GM19395 (cell line): Measurements from ENCODE around the gene PCDHGA2.
"Not testable (repeated sequence)": the region's sequence is repeated elsewhere in the genome, so short reads cannot be mapped to it uniquely, and the experiment has no call there.

ENCODE experiments used
- ATAC-seq: cut with Tn5 transposase; IDR thresholded peaks from one replicate; pipeline ENCODE4 v1.9.1; 2021; ENCODE audit warnings: mild to moderate bottlenecking, moderate library complexity; ENCODE audit not compliant: unreplicated experiment

Gene PCDHGA2

GRCh38 chr5:141346017-141346416 is 7.5 kb downstream of the PCDHGA2 start:
- not testable (repeated sequence) for ATAC-seq

DNA sequence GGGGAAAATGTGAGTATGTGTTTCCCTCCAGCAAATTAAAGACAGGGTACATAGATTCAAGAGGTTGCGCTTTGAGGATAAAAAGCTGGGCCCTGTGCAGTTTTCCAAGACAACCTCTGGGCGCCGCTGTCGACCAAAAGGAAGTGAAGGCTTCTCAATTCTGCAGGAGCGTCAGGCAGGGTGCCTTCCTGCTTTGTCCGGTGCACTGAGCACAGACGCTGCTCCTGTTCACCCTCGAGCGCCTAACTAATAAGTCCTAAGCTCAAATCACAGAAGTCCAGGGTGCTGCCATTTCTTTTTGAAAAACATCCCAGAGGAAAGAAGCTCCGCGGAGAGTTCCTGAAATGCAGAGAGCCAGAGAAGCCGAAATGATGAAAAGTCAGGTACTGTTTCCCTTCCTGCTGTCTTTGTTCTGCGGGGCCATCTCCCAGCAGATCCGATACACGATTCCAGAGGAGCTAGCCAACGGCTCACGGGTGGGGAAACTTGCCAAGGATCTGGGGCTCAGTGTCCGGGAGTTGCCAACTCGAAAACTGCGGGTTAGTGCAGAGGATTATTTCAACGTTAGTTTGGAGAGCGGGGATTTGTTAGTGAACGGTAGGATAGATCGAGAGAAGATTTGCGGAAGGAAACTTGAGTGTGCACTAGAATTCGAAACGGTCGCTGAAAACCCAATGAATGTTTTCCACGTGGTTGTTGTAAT is 11.5 kb downstream of the PCDHGA2 start, which contains the start of gene PCDHGB1:
Gene PCDHGB1, plus strand, starts transcription at position 183 of the 703 bp plus-strand sequence. Its CDS starts 162 bp downstream, at position 345.
- ATAC-seq: no peak

DNA sequence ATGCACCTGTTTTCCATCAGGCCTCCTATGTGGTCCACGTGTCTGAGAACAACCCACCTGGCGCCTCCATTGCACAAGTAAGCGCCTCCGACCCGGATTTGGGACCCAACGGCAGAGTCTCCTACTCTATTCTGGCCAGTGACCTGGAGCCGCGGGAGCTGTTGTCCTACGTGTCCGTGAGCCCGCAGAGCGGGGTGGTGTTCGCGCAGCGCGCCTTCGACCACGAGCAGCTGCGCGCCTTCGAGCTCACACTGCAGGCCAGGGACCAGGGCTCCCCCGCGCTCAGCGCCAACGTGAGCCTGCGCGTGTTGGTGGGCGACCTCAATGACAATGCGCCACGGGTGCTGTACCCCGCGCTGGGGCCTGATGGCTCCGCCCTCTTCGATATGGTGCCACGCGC is 13.0 kb downstream of the PCDHGA2 start:
- ATAC-seq: no peak

- no peak for ATAC-seq
Observed at GRCh38 chr5:141354900-141355469, 16.4 kb downstream of the PCDHGA2 start, which contains the start of gene PCDHGA4. PCDHGA4 (plus strand) TSS chr5:141355021; CDS start chr5:141355108, 87 bp downstream.

GRCh38 chr5:141355641-141356040 is 17.1 kb downstream of the PCDHGA2 start:
- no peak for ATAC-seq

GRCh38 chr5:141356133-141356532 is 17.6 kb downstream of the PCDHGA2 start:
- ATAC-seq: no peak

GRCh38 chr5:141356950-141357349 is 18.4 kb downstream of the PCDHGA2 start:
- no peak for ATAC-seq

- peak; percentile 84 for ATAC-seq
Observed at GRCh38 chr5:141359790-141360426, 21.3 kb downstream of the PCDHGA2 start, which contains the start of gene PCDHGB2. PCDHGB2 (plus strand) TSS chr5:141359994; CDS start chr5:141360136, 142 bp downstream.

DNA sequence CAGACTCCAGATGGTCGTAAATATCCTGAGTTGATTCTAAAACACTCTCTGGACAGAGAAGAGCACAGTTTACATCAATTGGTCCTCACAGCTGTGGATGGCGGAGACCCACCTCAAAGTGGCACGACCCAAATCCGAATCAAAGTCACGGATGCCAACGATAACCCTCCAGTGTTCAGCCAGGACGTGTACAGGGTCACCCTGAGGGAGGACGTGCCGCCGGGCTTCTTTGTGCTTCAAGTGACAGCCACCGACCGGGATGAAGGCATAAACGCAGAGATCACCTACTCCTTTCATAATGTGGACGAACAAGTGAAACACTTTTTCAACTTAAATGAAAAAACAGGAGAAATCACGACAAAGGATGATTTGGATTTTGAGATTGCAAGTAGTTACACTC is 22.1 kb downstream of the PCDHGA2 start:
- ATAC-seq: no peak

- ATAC-seq: no peak
Observed at GRCh38 chr5:141362719-141363118, 24.2 kb downstream of the PCDHGA2 start.

DNA sequence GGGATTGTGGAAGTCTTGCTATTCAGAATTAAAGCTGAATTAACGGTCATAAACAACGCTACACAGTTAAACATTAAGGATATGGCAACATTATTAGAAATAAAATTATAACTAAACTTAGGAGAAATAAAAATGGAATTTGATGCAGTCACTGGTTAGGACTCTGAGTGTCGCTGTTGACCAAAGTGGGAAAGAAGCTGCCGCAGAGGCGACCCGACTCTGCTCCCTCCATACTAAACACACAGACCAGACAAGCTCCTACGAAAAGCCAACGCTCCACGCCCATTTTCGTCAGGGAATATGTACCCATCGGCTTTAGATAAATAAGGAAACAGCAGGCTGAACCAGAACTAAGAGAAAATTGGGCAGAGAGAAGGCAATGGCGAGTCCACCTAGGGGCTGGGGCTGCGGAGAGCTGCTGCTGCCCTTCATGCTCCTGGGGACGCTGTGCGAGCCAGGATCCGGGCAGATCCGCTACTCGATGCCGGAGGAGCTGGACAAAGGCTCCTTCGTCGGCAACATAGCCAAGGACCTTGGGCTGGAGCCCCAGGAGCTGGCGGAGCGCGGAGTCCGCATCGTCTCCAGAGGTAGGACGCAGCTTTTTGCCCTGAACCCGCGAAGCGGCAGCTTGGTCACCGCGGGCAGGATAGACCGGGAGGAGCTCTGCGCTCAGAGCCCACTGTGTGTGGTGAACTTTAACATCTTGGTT is 25.5 kb downstream of the PCDHGA2 start, which contains the start of gene PCDHGA5:
Gene PCDHGA5, plus strand, starts transcription at position 211 of the 709 bp plus-strand sequence. Its CDS starts 169 bp downstream, at position 380.
- ATAC-seq: no peak

- ATAC-seq: no peak
Observed at GRCh38 chr5:141366016-141366896, 27.7 kb downstream of the PCDHGA2 start.

GRCh38 chr5:141369994-141370848 is 31.7 kb downstream of the PCDHGA2 start, which contains the start of gene PCDHGB3:
PCDHGB3 (plus strand) TSS chr5:141370242; CDS start chr5:141370395, 153 bp downstream.
- peak; percentile 65 for ATAC-seq

DNA sequence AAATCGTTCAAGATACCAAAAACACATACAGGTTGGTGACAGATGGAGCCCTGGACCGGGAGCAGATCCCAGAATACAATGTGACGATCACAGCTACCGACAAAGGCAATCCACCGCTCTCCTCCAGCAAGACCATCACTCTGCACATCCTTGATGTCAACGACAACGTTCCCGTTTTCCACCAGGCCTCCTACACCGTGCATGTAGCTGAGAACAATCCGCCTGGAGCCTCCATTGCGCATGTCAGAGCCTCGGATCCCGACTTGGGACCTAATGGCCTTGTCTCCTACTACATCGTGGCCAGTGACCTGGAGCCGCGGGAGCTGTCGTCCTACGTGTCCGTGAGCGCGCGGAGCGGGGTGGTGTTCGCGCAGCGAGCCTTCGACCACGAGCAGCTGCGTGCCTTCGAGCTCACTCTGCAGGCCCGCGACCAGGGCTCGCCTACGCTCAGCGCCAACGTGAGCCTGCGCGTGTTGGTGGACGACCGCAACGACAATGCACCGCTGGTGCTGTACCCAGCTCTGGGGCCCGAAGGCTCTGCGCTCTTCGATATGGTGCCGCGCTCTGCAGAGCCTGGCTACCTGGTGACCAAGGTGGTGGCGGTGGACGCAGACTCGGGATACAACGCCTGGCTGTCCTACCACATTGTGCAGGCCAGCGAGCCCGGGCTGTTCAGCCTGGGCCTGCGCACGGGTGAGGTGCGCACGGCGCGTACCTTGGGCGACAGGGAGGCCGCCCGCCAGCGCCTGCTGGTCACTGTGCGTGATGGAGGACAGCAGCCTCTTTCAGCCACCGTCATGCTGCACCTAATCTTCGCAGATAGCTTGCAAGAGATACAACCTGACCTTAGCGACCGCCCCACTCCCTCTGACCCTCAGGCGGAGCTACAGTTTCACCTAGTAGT is 33.3 kb downstream of the PCDHGA2 start:
- ATAC-seq: no peak

DNA sequence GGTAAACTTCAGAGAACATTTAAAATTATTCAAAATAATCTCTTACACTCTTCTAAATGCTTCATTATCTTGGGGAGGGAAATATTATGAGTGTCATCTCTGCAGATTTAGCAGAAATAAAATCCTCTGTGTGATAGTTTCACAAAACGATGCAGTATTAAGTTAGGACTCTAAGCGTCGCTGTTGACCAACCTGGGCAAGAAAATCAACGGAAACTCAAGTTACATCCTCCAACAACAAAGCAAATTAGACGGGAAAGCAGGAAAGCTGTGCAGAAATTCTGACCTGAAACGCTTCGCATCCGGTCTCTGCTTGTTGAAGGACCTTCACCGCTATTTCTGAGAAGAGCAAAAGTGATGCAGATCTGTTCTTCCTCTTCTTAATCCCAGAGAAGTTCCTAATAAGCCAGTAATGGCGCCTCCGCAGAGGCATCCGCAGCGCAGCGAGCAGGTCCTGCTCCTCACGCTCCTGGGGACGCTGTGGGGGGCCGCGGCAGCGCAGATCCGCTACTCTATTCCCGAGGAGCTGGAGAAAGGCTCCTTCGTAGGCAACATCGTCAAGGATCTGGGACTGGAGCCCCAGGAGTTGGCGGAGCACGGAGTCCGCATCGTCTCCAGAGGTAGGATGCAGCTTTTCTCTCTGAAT is 35.2 kb downstream of the PCDHGA2 start, which contains the start of gene PCDHGA6:
Gene PCDHGA6, plus strand, starts transcription at position 219 of the 645 bp plus-strand sequence. Its CDS starts 193 bp downstream, at position 412.
- no peak for ATAC-seq

- no peak for ATAC-seq
Observed at GRCh38 chr5:141374627-141375026, 36.1 kb downstream of the PCDHGA2 start.

DNA sequence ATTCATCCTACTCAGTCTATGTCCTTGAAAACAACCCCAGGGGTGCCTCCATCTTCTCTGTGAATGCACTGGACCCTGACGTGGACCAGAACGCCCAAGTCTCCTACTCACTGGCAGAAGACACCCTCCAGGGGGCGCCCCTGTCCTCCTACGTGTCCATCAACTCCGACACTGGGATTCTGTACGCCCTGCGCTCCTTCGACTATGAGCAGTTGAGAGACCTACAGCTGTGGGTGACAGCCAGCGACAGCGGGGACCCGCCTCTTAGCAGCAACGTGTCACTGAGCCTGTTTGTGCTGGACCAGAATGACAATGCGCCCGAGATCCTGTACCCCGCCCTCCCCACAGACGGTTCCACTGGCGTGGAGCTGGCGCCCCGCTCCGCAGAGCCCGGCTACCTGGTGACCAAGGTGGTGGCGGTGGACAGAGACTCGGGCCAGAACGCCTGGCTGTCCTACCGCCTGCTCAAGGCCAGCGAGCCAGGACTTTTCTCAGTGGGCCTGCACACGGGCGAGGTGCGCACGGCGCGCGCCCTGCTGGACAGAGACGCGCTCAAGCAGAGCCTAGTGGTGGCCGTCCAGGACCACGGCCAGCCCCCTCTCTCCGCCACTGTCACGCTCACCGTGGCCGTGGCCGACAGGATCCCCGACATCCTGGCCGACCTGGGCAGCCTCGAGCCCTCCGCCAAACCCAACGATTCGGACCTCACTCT is 37.0 kb downstream of the PCDHGA2 start:
- not testable (repeated sequence) for ATAC-seq
